Measurements from ENCODE around the gene SLC9A2.

SLC9A2 gene

DNA sequence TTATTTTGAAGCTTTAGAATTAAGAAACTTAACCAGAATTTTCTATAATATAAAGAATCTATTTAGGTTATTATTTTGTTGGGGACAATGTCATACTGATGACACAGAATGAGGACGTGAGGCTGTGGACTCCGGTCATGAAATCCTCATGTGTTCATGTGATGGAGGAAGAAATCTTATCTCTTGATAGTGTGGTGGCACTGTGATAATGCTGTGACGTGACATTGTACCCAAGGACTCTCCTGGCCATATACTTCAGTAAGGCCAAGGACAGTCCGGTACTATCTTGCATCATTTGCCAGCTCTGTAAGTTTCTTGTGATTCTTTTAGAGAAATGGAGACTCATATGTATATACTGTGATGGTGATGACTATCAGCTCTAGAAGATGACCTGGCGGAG, 59.1 kb downstream of the SLC9A2 start:
- H3K4me1 Mint-ChIP-seq = no peaks in the 10 kb centered on the region
- no peak overlapping the region for H3K4me3 Mint-ChIP-seq
- no peaks in the 10 kb centered on the region for H3K36me3 Mint-ChIP-seq
- no peaks in the 10 kb centered on the region for H3K9me3 Mint-ChIP-seq
- peaks cover 5% of the 10 kb centered on the region for H3K27me3 Mint-ChIP-seq
- no peak overlapping the region for H3K27ac Mint-ChIP-seq

DNA sequence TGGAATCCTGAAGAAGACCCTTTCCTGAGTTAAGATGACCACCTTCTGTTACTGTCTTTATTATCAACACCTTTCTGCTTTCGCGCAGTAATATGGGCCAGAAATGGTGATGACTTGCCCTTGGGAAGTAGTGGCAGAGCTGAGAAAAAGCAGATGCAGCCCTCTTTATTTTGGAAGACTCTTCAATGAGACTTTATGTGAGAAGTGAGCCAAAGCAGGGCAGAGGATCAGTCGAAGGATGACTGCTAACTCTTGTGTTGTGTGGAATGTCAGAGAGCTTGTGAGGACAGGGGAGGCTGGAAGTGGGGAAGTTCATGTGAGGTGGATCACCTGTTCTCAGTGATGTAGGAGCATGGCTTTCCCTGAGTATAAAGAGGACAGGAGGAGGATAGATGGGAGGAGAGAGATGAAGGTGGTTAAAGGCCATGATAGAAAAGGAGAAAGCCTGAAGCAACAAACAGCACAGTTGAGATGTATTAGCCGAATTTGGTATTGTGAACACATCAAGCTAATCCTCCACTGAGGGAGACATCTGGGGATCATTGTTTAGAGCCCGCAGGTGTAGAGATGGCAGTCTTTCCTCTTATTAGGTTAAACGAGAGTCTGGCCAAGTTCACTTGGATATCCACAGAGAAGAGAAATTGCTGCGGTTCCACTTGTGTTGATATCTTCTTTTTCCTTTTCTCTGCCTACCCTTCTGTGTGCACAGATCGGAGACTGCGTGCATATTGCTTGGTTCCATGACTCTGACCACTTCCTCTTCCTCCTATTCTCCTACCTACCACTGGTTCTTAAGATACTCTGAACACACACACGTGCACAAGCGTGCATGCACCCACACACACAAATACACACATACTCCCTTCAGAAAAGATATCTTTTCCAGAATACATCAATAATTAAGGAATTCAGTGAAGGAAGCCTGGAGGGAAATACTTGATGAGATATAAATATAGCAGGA, 67.4 kb downstream of the SLC9A2 start:
- no peaks in the 10 kb centered on the region for H3K36me3 Mint-ChIP-seq
- no peaks in the 10 kb centered on the region for H3K9me3 Mint-ChIP-seq
- H3K27ac Mint-ChIP-seq = no peak overlapping the region
- H3K27me3 Mint-ChIP-seq = no peaks in the 10 kb centered on the region
- no peak overlapping the region for H3K4me3 Mint-ChIP-seq
- no peaks in the 10 kb centered on the region for H3K4me1 Mint-ChIP-seq

DNA sequence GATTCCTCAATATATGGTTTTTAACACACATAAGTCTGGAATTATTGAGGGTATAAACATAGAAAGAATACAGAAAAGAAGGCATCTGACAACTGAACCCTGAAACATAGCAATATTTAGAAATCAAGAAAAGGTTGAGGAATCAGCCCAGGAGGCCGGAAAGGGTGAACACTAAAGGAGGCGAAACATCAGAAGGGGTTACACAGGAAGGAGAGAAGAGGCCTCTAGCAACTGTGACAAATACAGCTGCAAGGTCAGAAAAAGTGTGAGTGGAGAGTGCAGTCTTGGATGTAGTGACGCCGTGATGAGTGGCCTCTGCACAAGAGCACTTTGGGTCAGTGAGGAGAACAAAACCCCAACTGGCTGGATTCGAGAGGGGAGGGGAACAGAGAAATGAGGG, 70.7 kb downstream of the SLC9A2 start:
- H3K4me3 Mint-ChIP-seq = no peak overlapping the region
- no peaks in the 10 kb centered on the region for H3K36me3 Mint-ChIP-seq
- no peaks in the 10 kb centered on the region for H3K9me3 Mint-ChIP-seq
- no peak overlapping the region for H3K27ac Mint-ChIP-seq
- H3K4me1 Mint-ChIP-seq = no peaks in the 10 kb centered on the region
- no peaks in the 10 kb centered on the region for H3K27me3 Mint-ChIP-seq

DNA sequence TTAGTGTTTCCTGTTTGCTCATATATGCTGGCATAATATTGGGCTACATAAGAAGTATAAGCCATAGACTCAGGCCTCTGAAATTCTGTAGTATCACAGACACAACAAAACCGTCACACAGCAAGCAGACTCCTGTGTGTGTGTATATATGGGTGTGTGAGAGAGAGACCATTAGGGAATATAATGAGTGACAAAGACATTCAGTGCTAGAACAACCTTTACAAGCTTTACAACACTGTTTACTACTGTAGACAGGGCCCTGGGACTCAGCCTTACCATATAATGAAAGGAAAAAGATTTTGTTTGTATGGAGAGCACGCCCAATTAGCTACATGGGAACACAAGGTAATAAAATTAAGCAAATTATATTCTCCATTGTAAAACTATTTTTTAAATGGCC, 77.1 kb downstream of the SLC9A2 start:
- no peaks in the 10 kb centered on the region for H3K9me3 Mint-ChIP-seq
- no peaks in the 10 kb centered on the region for H3K27me3 Mint-ChIP-seq
- H3K27ac Mint-ChIP-seq = no peak overlapping the region
- H3K4me3 Mint-ChIP-seq = no peak overlapping the region
- no peaks in the 10 kb centered on the region for H3K4me1 Mint-ChIP-seq
- H3K36me3 Mint-ChIP-seq = no peaks in the 10 kb centered on the region

DNA sequence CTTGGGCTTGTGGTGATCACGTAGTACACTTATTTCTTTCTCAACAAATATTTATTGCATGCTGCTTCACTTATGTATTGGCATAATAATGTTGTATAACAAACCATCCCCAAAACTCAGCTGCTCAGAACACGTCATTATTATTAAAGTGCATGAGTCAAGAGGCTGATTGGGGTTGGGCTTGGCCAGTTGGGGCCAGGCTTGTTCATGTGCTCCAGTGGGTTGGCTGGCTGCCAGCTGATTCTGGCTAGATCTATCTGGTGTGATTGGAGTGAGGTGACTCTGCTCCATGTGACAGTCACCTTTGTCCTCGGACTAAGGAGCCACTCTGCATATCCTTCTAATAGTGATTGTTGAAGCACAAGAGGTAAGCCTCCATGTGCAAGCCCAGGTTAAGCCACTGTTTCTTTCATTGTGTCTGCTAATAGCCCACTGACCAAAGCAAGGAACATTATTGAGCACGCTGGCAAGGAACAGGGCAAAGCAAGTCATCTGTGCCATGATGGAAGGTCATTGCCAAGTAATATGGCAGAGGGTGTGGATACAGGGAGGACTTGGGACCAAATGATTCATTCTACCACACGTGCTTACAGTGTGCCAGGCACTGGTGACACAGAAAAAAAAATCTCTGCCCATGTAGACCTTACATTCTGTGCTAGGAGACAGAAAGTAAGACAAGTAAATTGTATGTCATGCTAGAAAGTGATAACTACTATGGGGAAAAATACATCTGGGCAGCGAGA, 79.2 kb downstream of the SLC9A2 start:
- Mint-ChIP-seq H3K36me3 (no peaks in the 10 kb centered on the region), H3K4me3 (no peak overlapping the region), H3K27me3 (no peaks in the 10 kb centered on the region), H3K4me1 (no peaks in the 10 kb centered on the region), H3K27ac (no peak overlapping the region), H3K9me3 (no peaks in the 10 kb centered on the region)

DNA sequence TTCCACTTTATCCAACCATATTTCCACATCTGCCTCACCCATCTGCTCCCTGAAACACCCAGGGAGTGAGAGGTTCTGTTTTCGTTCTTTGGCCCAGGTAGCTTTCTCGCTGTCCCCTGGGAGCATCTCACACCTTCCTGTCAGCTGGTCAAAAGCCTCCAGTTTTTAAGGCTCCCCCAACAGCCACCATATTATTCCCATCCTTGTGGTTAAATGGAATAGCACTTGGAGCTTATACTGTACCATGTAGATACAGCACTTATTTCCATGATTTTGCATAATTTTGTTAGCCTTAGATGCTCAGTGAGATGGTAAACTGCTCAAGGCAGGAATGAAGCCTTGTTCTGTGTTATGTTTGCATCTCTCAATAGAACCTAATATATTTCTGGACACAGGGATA, 84.0 kb downstream of the SLC9A2 start:
- Mint-ChIP-seq H3K4me3 (no peak overlapping the region), H3K27me3 (peaks cover 2% of the 10 kb centered on the region), H3K27ac (no peak overlapping the region), H3K4me1 (no peaks in the 10 kb centered on the region), H3K36me3 (no peaks in the 10 kb centered on the region), H3K9me3 (no peaks in the 10 kb centered on the region)

DNA sequence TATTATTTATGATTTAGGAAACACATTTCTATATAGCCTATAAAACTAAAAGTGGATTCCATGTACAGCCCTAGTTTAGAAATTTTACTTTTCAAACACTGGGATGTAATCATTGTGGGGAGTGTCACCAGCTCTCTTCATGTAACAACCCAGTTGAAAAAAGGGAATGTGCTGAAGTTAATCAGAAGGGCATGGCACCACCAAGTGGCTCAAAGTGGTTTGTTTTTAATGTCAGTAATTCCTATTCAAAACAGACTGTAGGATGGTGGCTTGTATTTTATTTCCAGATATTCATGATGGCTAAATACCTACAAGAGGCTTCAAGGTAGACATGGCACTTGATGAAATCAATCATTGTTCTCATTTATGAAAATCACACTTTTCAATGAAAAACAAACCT, 84.4 kb downstream of the SLC9A2 start:
- Mint-ChIP-seq H3K9me3 (no peaks in the 10 kb centered on the region), H3K27me3 (peaks cover 2% of the 10 kb centered on the region), H3K27ac (no peak overlapping the region), H3K4me3 (no peak overlapping the region), H3K4me1 (no peaks in the 10 kb centered on the region), H3K36me3 (no peaks in the 10 kb centered on the region)

DNA sequence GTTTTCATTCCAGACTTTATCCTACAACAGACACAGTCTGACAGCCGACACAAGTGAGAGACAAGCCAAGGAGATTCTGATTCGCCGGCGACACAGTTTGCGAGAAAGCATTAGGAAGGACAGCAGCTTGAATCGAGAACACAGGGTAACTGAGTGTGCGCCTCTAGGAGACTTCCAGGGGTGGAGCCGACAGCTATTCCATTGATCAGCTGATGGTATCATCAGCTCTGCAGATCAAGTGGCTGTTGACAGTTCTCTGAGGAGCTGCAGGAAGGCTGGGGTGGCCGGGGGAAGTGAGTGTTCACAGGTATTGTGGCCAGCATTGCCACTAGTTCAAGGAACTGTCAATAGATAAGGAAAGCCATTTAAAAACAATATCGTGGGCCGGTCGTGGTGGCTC, 85.2 kb downstream of the SLC9A2 start:
- no peak overlapping the region for H3K4me3 Mint-ChIP-seq
- H3K27ac Mint-ChIP-seq = no peak overlapping the region
- no peaks in the 10 kb centered on the region for H3K4me1 Mint-ChIP-seq
- no peaks in the 10 kb centered on the region for H3K9me3 Mint-ChIP-seq
- no peaks in the 10 kb centered on the region for H3K36me3 Mint-ChIP-seq
- peaks cover 2% of the 10 kb centered on the region for H3K27me3 Mint-ChIP-seq

DNA sequence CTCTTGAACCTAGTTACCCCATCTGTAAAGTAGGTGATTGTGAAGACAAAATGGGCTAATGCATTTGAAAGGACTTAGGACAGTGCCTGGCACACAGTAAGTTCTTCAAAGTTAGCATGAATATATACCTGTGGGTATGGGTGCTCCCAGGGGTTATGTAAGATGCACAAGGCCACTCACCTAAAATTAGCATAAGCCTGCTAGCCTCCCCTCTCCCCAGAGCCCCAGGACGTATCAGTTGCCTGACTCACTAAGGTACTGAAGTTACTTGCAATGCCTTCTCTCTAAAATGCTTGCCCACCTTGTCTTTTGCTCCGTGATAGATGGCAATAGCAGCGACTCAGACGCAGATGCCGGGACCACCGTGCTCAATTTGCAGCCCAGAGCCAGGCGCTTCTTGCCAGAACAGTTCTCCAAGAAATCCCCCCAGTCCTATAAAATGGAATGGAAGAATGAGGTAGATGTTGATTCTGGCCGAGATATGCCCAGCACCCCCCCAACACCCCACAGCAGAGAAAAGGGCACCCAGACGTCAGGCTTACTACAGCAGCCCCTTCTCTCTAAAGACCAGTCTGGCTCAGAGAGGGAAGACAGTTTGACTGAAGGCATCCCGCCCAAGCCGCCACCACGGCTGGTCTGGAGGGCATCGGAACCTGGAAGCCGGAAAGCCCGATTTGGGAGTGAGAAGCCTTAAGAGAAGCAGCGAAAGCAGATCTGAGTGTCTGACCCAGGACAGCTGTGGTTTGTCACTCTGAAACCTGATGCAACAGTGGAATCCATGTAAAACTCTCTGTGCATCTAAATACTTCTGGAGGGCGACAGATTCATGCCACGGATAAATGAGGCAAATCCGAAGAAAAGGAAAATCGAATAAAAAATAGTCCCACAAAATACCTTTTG, 88.7 kb downstream of the SLC9A2 start:
- Mint-ChIP-seq H3K4me1 (no peaks in the 10 kb centered on the region), H3K36me3 (no peaks in the 10 kb centered on the region), H3K9me3 (no peaks in the 10 kb centered on the region), H3K27me3 (peaks cover 2% of the 10 kb centered on the region), H3K4me3 (no peak overlapping the region), H3K27ac (no peak overlapping the region)

DNA sequence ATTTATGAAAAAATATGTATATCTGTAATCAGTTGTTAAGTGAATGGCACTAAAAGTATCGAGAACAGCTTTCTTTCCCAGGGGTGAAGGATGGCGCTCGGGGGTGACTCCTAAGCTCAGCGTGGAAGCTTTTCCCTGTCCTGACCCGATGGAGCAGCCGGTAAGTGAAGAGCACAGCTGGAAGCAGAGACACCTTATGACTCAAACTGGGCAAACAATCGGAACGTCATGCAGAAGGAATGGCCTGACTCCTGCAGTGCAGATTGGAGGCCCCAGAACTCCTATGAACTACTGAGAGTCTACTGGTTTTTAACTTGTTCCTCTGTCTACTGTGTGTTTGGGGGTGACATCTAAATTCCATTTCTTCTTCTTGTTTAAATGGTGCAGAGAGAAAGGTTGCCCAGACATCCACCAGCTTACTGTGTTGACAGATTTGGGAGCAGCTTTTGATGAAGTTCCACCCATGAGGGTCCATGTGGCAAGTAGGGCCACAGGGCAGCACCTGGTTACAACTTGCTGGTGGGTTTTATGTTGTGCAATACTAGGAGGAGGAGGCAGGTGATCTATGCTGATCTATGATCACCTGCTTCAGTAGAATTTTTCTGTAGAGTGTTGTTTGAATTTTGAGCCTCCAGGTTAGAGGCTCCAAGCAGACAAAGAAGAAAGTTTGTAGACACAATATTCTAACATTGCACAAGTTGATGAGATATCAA, 89.7 kb downstream of the SLC9A2 start:
- no peaks in the 10 kb centered on the region for H3K4me1 Mint-ChIP-seq
- H3K4me3 Mint-ChIP-seq = no peak overlapping the region
- no peaks in the 10 kb centered on the region for H3K9me3 Mint-ChIP-seq
- no peaks in the 10 kb centered on the region for H3K36me3 Mint-ChIP-seq
- H3K27ac Mint-ChIP-seq = no peak overlapping the region
- peaks cover 2% of the 10 kb centered on the region for H3K27me3 Mint-ChIP-seq

DNA sequence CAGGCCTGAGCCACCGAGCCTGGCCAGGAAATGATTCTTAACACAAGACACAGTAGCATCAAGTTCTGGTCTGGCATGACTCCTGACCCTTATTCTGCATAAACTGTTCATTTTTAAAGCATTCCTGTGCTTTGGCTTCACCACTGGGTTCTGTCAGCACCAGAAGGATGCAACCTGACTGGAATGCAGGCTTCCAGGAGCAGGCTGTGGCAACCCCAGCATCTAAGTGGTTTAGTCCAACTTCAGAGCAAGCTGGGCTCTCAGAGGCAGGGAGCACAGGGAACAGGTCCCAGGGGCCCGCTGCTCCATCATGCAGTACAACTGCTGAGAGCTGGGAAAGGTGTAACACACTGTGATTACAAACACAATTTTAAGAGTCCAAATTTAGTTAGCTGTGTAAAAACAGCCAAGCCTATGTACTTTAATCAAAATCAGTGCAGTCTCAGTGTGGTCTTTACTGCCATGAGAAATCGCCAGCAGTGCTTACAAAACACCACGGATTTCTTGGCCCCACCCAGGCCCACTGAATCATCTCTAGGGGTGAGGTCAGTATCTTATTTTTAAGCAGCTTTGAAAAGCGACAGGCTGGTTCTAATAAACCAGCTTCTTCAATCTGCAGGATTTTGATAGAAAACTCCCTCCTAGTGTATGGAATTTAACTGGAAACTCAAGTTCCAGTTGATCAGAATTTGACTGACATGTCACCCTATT, 98.1 kb downstream of the SLC9A2 start:
- Mint-ChIP-seq H3K9me3 (no peaks in the 10 kb centered on the region), H3K27ac (no peak overlapping the region), H3K4me1 (no peaks in the 10 kb centered on the region), H3K36me3 (peaks cover 27% of the 10 kb centered on the region), H3K27me3 (no peaks in the 10 kb centered on the region), H3K4me3 (no peak overlapping the region)

DNA sequence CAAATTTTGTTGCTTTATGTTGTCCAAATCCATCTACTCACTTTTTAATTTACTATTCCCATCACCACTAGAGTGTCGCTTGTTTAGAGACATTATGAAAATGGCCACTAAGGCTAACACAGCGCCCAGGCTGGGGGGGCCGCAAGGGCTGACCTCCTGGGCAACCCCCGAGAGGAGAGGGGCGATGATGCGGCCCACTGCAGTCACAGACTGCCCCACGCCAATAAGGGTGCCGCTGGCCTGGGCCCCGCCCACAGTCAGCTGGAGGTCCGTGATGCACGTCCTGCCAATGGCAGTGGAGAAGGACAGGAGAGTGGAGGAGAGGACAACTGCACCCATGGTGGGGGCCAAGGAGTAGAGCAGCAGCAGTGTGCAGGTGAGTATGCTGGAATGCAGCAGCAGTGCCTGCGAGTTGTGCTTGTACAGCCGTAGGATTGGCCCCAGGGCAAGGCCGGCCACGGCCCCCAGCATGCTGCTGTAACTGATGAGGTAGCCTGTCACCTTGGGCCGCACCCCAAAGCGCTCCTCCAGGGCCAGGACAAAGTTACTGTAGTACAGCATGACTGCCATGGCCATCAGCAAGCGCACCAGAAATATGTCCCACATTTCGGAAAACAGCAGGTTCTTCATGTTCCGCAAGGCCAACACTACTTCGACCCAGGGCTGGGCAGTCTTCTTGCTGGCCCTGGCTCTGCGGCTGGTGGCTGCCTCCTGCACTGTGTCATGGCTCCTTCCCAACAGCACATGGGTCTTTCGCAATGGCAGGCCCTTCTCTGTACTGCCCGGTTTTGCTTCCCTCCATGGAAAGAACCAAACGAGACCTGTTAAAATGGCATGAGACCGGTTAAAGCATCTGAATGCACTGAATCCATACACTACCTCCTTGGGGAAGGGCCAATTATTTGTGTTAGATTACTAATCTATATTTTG, 99.3 kb downstream of the SLC9A2 start:
- H3K27ac Mint-ChIP-seq = no peak overlapping the region
- no peaks in the 10 kb centered on the region for H3K9me3 Mint-ChIP-seq
- no peaks in the 10 kb centered on the region for H3K4me1 Mint-ChIP-seq
- H3K4me3 Mint-ChIP-seq = no peak overlapping the region
- no peaks in the 10 kb centered on the region for H3K27me3 Mint-ChIP-seq
- peaks cover 32% of the 10 kb centered on the region for H3K36me3 Mint-ChIP-seq

DNA sequence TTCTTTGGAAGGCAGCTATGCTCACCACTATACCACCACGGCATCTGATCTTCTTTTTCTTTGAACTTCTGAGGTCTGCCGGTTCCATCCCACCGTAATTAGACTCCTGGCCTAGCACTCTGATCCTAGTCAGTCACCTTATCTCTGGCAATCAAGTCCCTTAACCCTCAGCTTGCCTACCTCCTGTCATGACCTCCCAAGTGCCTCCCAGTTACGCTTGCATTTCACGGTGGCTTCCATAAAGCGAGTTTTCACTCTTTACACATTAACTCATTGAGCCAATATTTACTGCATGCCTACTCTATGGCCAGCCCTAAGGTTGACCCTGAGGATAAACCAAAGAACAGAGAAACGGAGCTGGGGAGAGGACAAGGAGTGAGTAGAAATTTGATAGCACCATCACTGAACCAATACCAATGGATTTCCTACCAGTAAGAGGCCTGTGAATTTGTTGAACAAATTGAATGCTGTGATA, 104.7 kb downstream of the SLC9A2 start:
- peaks cover 3% of the 10 kb centered on the region for H3K4me1 Mint-ChIP-seq
- H3K9me3 Mint-ChIP-seq = no peaks in the 10 kb centered on the region
- no peak overlapping the region for H3K27ac Mint-ChIP-seq
- H3K36me3 Mint-ChIP-seq = peaks cover 33% of the 10 kb centered on the region
- H3K27me3 Mint-ChIP-seq = no peaks in the 10 kb centered on the region
- H3K4me3 Mint-ChIP-seq = no peak overlapping the region

DNA sequence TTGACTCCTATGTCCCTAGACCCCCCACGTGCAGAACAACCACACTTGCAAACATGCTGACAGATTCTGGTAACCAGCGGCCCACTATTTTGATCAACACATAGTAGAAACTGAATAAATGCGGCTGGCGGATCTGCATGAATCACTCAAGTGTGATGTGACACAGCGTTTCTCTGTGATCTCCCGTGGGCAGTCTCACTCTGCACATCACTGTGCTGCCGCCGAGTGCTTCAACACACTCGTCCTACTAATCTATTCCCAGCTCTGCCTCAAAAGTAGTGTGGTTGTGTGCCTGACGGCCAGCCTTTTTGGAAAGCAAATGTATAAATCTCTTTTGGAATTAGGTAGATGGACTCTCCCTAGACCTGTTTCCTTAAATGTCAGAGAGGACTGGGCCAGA, 105.2 kb downstream of the SLC9A2 start:
- Mint-ChIP-seq H3K27ac (no peak overlapping the region), H3K4me3 (no peak overlapping the region), H3K36me3 (peaks cover 31% of the 10 kb centered on the region)

More for the DNA sequence above, 105.2 kb downstream of the SLC9A2 start:
- Mint-ChIP-seq H3K27me3 (no peaks in the 10 kb centered on the region), H3K4me1 (peaks cover 3% of the 10 kb centered on the region), H3K9me3 (no peaks in the 10 kb centered on the region)
